HCT116 (cell line): ENCODE results near the gene FHOD3.

Experiments used
- EZH2 ChIP-seq: fragments of 200-600 bp; sonication (generic); IDR thresholded peaks from 2 replicates; pipeline ENCODE4 v1.6.1; 2017; ENCODE audit warnings: antibody characterized with exemption, mixed run types
- EZH2phosphoT487 ChIP-seq: fragments of 200-600 bp; IDR thresholded peaks from 2 replicates; pipeline ENCODE4 v1.6.1; 2018; ENCODE audit warnings: antibody characterized with exemption, borderline replicate concordance
- POLR2A ChIP-seq: IDR thresholded peaks from 2 replicates; pipeline ENCODE4 v1.7.0; 2011; ENCODE audit warnings: borderline replicate concordance; ENCODE audit not compliant: insufficient read depth, insufficient read length; ENCODE audit errors: extremely low read depth
- POLR2AphosphoS5 ChIP-seq: IDR thresholded peaks from 2 replicates; pipeline ENCODE4 v1.6.1; 2011; ENCODE audit warnings: mild to moderate bottlenecking, low read depth, low read length, moderate library complexity
- TCF7L2 ChIP-seq: IDR thresholded peaks from 2 replicates; pipeline ENCODE4 v1.7.0; 2011; ENCODE audit warnings: borderline replicate concordance, inconsistent platforms; ENCODE audit not compliant: insufficient read depth, insufficient read length; ENCODE audit errors: extremely low read depth
- YY1 ChIP-seq: IDR thresholded peaks from 2 replicates; pipeline ENCODE4 v1.6.1; 2011; ENCODE audit warnings: low read length, low read depth, moderate library complexity, mild to moderate bottlenecking; ENCODE audit not compliant: insufficient replicate concordance; ENCODE audit errors: extremely low read depth
- TF ChIP-seq, protein P1 (sequence below): IDR thresholded peaks from 2 replicates; pipeline ENCODE4 v1.6.1; 2012
- TF ChIP-seq, protein P2 (sequence below), 3 experiments: fragments of 200-600 bp in 1 of 3; sonication (generic) in 1 of 3; IDR thresholded peaks in 2 of 3; conservative IDR thresholded peaks in 1 of 3; 2 replicates each; pipeline ENCODE4 v1.5.1; 2012 to 2017; ENCODE audit warnings: low read depth in 2 of 3, low read length in 2 of 3, antibody characterized with exemption in 1 of 3, borderline replicate concordance in 1 of 3, control low read depth in 1 of 3, mild to moderate bottlenecking in 1 of 3, mixed read lengths in 1 of 3, mixed run types in 1 of 3, moderate library complexity in 1 of 3; ENCODE audit not compliant: insufficient read depth in 1 of 3
- TF ChIP-seq, protein P3 (sequence below): IDR thresholded peaks from 2 replicates; pipeline ENCODE4 v1.6.1; 2012; ENCODE audit warnings: low read depth

DNA sequence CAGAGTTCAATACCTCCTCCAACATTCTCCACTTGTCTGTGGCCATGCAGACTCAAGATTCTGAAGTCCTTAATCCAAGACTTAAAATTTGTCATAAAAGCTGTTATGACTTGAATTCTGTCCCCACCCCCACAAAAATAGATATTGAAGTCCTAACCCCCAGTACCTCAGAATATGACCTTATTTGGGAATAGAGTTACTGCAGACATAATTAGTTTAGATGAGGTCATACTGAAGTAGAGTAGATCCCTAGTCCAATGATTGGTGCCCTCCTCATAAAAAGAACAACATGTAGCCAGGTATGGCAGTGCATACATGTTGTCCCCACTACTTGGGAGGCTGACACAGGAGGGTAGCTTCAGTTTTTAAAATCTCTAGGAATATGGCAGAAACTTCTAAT lies 522.1 kb downstream of the FHOD3 start:
- TF ChIP-seq YY1 (no peak), POLR2AphosphoS5 (no peak), EZH2 (no peak), POLR2A (no peak), EZH2phosphoT487 (no peak), TCF7L2 (no peak)
- TF ChIP-seq, protein P1, sequence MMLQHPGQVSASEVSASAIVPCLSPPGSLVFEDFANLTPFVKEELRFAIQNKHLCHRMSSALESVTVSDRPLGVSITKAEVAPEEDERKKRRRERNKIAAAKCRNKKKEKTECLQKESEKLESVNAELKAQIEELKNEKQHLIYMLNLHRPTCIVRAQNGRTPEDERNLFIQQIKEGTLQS: no peak
- TF ChIP-seq, protein P2, sequence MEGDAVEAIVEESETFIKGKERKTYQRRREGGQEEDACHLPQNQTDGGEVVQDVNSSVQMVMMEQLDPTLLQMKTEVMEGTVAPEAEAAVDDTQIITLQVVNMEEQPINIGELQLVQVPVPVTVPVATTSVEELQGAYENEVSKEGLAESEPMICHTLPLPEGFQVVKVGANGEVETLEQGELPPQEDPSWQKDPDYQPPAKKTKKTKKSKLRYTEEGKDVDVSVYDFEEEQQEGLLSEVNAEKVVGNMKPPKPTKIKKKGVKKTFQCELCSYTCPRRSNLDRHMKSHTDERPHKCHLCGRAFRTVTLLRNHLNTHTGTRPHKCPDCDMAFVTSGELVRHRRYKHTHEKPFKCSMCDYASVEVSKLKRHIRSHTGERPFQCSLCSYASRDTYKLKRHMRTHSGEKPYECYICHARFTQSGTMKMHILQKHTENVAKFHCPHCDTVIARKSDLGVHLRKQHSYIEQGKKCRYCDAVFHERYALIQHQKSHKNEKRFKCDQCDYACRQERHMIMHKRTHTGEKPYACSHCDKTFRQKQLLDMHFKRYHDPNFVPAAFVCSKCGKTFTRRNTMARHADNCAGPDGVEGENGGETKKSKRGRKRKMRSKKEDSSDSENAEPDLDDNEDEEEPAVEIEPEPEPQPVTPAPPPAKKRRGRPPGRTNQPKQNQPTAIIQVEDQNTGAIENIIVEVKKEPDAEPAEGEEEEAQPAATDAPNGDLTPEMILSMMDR (IDR thresholded peaks at IDR 0.05 in 2 of 3, conservative IDR thresholded peaks at IDR 0.05 in 1 of 3; ENCODE audit: borderline replicate concordance in 1 of 3, insufficient read depth in 1 of 3, low read depth in 2 of 3, low read length in 2 of 3): no peak
- TF ChIP-seq, protein P3, sequence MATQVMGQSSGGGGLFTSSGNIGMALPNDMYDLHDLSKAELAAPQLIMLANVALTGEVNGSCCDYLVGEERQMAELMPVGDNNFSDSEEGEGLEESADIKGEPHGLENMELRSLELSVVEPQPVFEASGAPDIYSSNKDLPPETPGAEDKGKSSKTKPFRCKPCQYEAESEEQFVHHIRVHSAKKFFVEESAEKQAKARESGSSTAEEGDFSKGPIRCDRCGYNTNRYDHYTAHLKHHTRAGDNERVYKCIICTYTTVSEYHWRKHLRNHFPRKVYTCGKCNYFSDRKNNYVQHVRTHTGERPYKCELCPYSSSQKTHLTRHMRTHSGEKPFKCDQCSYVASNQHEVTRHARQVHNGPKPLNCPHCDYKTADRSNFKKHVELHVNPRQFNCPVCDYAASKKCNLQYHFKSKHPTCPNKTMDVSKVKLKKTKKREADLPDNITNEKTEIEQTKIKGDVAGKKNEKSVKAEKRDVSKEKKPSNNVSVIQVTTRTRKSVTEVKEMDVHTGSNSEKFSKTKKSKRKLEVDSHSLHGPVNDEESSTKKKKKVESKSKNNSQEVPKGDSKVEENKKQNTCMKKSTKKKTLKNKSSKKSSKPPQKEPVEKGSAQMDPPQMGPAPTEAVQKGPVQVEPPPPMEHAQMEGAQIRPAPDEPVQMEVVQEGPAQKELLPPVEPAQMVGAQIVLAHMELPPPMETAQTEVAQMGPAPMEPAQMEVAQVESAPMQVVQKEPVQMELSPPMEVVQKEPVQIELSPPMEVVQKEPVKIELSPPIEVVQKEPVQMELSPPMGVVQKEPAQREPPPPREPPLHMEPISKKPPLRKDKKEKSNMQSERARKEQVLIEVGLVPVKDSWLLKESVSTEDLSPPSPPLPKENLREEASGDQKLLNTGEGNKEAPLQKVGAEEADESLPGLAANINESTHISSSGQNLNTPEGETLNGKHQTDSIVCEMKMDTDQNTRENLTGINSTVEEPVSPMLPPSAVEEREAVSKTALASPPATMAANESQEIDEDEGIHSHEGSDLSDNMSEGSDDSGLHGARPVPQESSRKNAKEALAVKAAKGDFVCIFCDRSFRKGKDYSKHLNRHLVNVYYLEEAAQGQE: no peak
